H9 (cell line): ENCODE results near the gene CRHR1. TPM values are rescaled to one million over a fixed set of nuclear protein-coding genes. Genes with fewer than 3 reads are reported as not detected.

ENCODE experiments used
- DNase-seq: peaks from one replicate; pipeline ENCODE4 v3.0.0-alpha.2; 2017
- H2AFZ ChIP-seq: one replicate; pipeline ENCODE4 v1.6.1; 2013; ENCODE audit warnings: mild to moderate bottlenecking, low read length, control low read depth, moderate library complexity
- H2AK5ac ChIP-seq: 2 replicates; pipeline ENCODE4 v1.6.1; 2013; ENCODE audit warnings: low read length, control low read depth, mixed read lengths; ENCODE audit not compliant: insufficient read length
- H2BK120ac ChIP-seq: one replicate; pipeline ENCODE4 v1.6.1; 2013; ENCODE audit warnings: low read depth, mild to moderate bottlenecking, low read length, control low read depth, inconsistent platforms; ENCODE audit not compliant: poor library complexity, severe bottlenecking
- H2BK12ac ChIP-seq: 2 replicates; pipeline ENCODE4 v1.6.1; 2013; ENCODE audit warnings: low read length, control low read depth, mixed read lengths, low read depth; ENCODE audit not compliant: insufficient read length
- H2BK15ac ChIP-seq: 2 replicates; pipeline ENCODE4 v1.6.1; 2013; ENCODE audit warnings: low read depth, low read length, control low read depth
- H2BK20ac ChIP-seq: one replicate; pipeline ENCODE4 v1.6.1; 2013; ENCODE audit warnings: low read depth, mild to moderate bottlenecking, low read length, control low read depth, inconsistent platforms; ENCODE audit not compliant: poor library complexity, severe bottlenecking
- H2BK5ac ChIP-seq: 2 replicates; pipeline ENCODE4 v1.6.1; 2013; ENCODE audit warnings: low read length, control low read depth, mixed read lengths; ENCODE audit not compliant: insufficient read length
- H3K14ac ChIP-seq: 2 replicates; pipeline ENCODE4 v1.6.1; 2013; ENCODE audit warnings: low read length, control low read depth; ENCODE audit not compliant: insufficient read depth
- H3K18ac ChIP-seq: 2 replicates; pipeline ENCODE4 v1.6.1; 2013; ENCODE audit warnings: low read depth, mild to moderate bottlenecking, mixed read lengths, low read length, control low read depth; ENCODE audit not compliant: insufficient read length
- H3K23ac ChIP-seq: 2 replicates; pipeline ENCODE4 v1.6.1; 2013; ENCODE audit warnings: low read length, control low read depth, mixed read lengths, low read depth; ENCODE audit not compliant: insufficient read length
- H3K23me2 ChIP-seq: 2 replicates; pipeline ENCODE4 v1.6.1; 2013; ENCODE audit warnings: low read depth, mild to moderate bottlenecking, mixed read lengths, low read length, control low read depth; ENCODE audit not compliant: insufficient read length, poor library complexity, severe bottlenecking
- H3K27ac ChIP-seq: 2 replicates; pipeline ENCODE4 v1.5.1; 2013; ENCODE audit warnings: low read length, control low read depth, mixed read lengths, low read depth; ENCODE audit not compliant: insufficient read length
- H3K27me3 ChIP-seq: 2 replicates; pipeline ENCODE4 v1.6.1; 2013; ENCODE audit warnings: low read length, control low read depth, inconsistent platforms; ENCODE audit not compliant: insufficient read depth
- H3K4ac ChIP-seq: 2 replicates; pipeline ENCODE4 v1.6.1; 2013; ENCODE audit warnings: low read depth, mild to moderate bottlenecking, control low read depth, inconsistent platforms, low read length, moderate library complexity
- H3K4me1 ChIP-seq: 2 replicates; pipeline ENCODE4 v1.6.1; 2013; ENCODE audit warnings: low read length, control low read depth, inconsistent platforms; ENCODE audit not compliant: insufficient read depth
- H3K4me2 ChIP-seq: 2 replicates; pipeline ENCODE4 v1.6.1; 2013; ENCODE audit warnings: low read length, control low read depth, mixed read lengths; ENCODE audit not compliant: insufficient read length, insufficient read depth
- H3K56ac ChIP-seq: 2 replicates; pipeline ENCODE4 v1.6.1; 2013; ENCODE audit warnings: low read depth, mild to moderate bottlenecking, mixed read lengths, low read length, control low read depth; ENCODE audit not compliant: insufficient read length
- H3K79me1 ChIP-seq: 2 replicates; pipeline ENCODE4 v1.6.1; 2013; ENCODE audit warnings: low read depth, mild to moderate bottlenecking, moderate library complexity, low read length, control low read depth, inconsistent platforms; ENCODE audit not compliant: insufficient read depth, poor library complexity, severe bottlenecking
- H3K79me2 ChIP-seq: 2 replicates; pipeline ENCODE4 v1.6.1; 2013; ENCODE audit warnings: low read length, control low read depth, inconsistent platforms; ENCODE audit not compliant: insufficient read depth
- H3K9ac ChIP-seq: 2 replicates; pipeline ENCODE4 v1.6.1; 2013; ENCODE audit warnings: low read length, control low read depth, mixed read lengths; ENCODE audit not compliant: insufficient read length; ENCODE audit errors: extremely low read depth
- H3K9me3 ChIP-seq: one replicate; pipeline ENCODE4 v1.6.1; 2013; ENCODE audit warnings: low read depth, low read length, inconsistent platforms; ENCODE audit not compliant: control insufficient read depth
- H3T11ph ChIP-seq: one replicate; pipeline ENCODE4 v1.6.1; 2013; ENCODE audit warnings: mild to moderate bottlenecking, low read length, control low read depth, inconsistent platforms
- H4K20me1 ChIP-seq: one replicate; pipeline ENCODE4 v1.6.1; 2013; ENCODE audit not compliant: control insufficient read depth, insufficient read length, insufficient read depth
- H4K5ac ChIP-seq: 2 replicates; pipeline ENCODE4 v1.6.1; 2013; ENCODE audit warnings: low read depth, mild to moderate bottlenecking, mixed read lengths, low read length, control low read depth; ENCODE audit not compliant: insufficient read length
- H4K8ac ChIP-seq: replicated peaks from 2 replicates; pipeline ENCODE4 v1.6.1; 2013; ENCODE audit warnings: low read length, control low read depth, mixed read lengths, low read depth; ENCODE audit not compliant: insufficient read length
- H4K91ac ChIP-seq: 2 replicates; pipeline ENCODE4 v1.6.1; 2013; ENCODE audit warnings: low read depth, mild to moderate bottlenecking, moderate library complexity, mixed read lengths, low read length, control low read depth; ENCODE audit not compliant: insufficient read length
- H3K27ac Mint-ChIP-seq, 3 experiments: 2 replicates in 2 of 3; 3 replicates in 1 of 3; pipeline ENCODE4 v1.8.0; 2020 to 2021; ENCODE audit warnings: mixed read lengths in 3 of 3, mild to moderate bottlenecking in 1 of 3, moderate library complexity in 1 of 3
- H3K27me3 Mint-ChIP-seq: 2 replicates; pipeline ENCODE4 v1.8.0; 2021; ENCODE audit warnings: low read depth, mild to moderate bottlenecking, moderate library complexity, mixed read lengths
- H3K36me3 Mint-ChIP-seq, 3 experiments: 2 replicates in 2 of 3; 3 replicates in 1 of 3; pipeline ENCODE4 v1.8.0; 2020 to 2021; ENCODE audit warnings: low read depth in 3 of 3, mixed read lengths in 3 of 3; ENCODE audit not compliant: insufficient read depth in 1 of 3
- H3K4me1 Mint-ChIP-seq, 2 experiments: 2 replicates each; pipeline ENCODE4 v1.8.0; 2020; ENCODE audit warnings: mixed read lengths in 2 of 2
- H3K4me3 Mint-ChIP-seq, 2 experiments: 2 replicates in 1 of 2; 3 replicates in 1 of 2; pipeline ENCODE4 v1.8.0; 2020 to 2021; ENCODE audit warnings: mild to moderate bottlenecking in 2 of 2, mixed read lengths in 2 of 2, moderate library complexity in 1 of 2
- H3K9me3 Mint-ChIP-seq, 2 experiments: 2 replicates in 1 of 2; 3 replicates in 1 of 2; pipeline ENCODE4 v1.8.0; 2020; ENCODE audit warnings: mild to moderate bottlenecking in 2 of 2, mixed read lengths in 2 of 2, moderate library complexity in 1 of 2
- CTCF ChIP-seq: fragments of 200-600 bp; sonication (generic); conservative IDR thresholded peaks from 3 replicates; pipeline ENCODE4 v1.8.0; 2021; ENCODE audit warnings: antibody characterized with exemption, mild to moderate bottlenecking
- WGBS: extraction: QIAGEN DNeasy Blood & Tissue Kit; methylation state at CpG from one replicate; pipeline ENCODE4 v1.1.7; 2013; ENCODE audit warnings: missing lambda C conversion rate, low lambda C conversion rate, mixed read lengths; ENCODE audit not compliant: insufficient read length; ENCODE audit errors: extremely low coverage; 5-methylcytosine and 5-hydroxymethylcytosine counted together
- total RNA-seq: library from RNA; stranded (reverse); gene quantifications from 2 replicates; pipeline ENCODE4 v1.2.1, GENCODE V29; 2021

Gene CRHR1
- total RNA-seq, 1 experiment from 2014 or later: 0.52 TPM

GRCh38 chr17:45758544-45758943 is 25.6 kb upstream of the CRHR1 start:
- no peak overlapping the region for H3K56ac ChIP-seq
- no peaks in the 10 kb centered on the region; the same call in 1 of the 2 replicates for H3K27me3 ChIP-seq
- no peaks in the 10 kb centered on the region for H3K9me3 ChIP-seq
- H2BK12ac ChIP-seq: no peak overlapping the region
- H4K20me1 ChIP-seq: no peaks in the 10 kb centered on the region
- H4K8ac ChIP-seq: no peak overlapping the region
- no peaks in the 10 kb centered on the region for H3K4me1 ChIP-seq
- no peak overlapping the region for H2BK120ac ChIP-seq
- H2BK5ac ChIP-seq: no peak overlapping the region
- H3K4me2 ChIP-seq: no peak overlapping the region
- no peaks in the 10 kb centered on the region for H3K9me3 Mint-ChIP-seq
- H3K4me3 Mint-ChIP-seq: no peak overlapping the region
- H3K79me1 ChIP-seq: no peaks in the 10 kb centered on the region
- H3K23ac ChIP-seq: no peak overlapping the region
- H2AK5ac ChIP-seq: no peak overlapping the region
- no peak for TF ChIP-seq CTCF
- H2BK20ac ChIP-seq: no peak overlapping the region
- no peak for DNase-seq
- H3K27ac Mint-ChIP-seq: no peak overlapping the region
- no peak overlapping the region for H2AFZ ChIP-seq
- no peak overlapping the region for H3K14ac ChIP-seq
- peaks cover 66% of the 10 kb centered on the region for H3K27me3 Mint-ChIP-seq
- no peak overlapping the region for H3K27ac ChIP-seq
- no peak overlapping the region for H3K18ac ChIP-seq
- H3K79me2 ChIP-seq: no peaks in the 10 kb centered on the region
- no CpG with 5 or more reads among the region's 1 CpG for WGBS
- no peak overlapping the region for H4K91ac ChIP-seq
- peaks cover 0 to 13% of the 10 kb centered on the region in 2 experiments; a peak in 2 of 4 replicates for H3K4me1 Mint-ChIP-seq
- no peak overlapping the region for H3K9ac ChIP-seq
- H3K23me2 ChIP-seq: no peaks in the 10 kb centered on the region
- no peaks in the 10 kb centered on the region for H3K36me3 Mint-ChIP-seq
- H3K4ac ChIP-seq: no peak overlapping the region
- H2BK15ac ChIP-seq: no peak overlapping the region
- H3T11ph ChIP-seq: no peak overlapping the region
- no peak overlapping the region for H4K5ac ChIP-seq
